ENCODE measurements around the gene CDC42EP1. TPM values are rescaled to one million over a fixed set of nuclear protein-coding genes. Genes with fewer than 3 reads are reported as not detected.

Gene CDC42EP1
- total RNA-seq, 1 donor from 2014 or later = 52.6 TPM

DNA sequence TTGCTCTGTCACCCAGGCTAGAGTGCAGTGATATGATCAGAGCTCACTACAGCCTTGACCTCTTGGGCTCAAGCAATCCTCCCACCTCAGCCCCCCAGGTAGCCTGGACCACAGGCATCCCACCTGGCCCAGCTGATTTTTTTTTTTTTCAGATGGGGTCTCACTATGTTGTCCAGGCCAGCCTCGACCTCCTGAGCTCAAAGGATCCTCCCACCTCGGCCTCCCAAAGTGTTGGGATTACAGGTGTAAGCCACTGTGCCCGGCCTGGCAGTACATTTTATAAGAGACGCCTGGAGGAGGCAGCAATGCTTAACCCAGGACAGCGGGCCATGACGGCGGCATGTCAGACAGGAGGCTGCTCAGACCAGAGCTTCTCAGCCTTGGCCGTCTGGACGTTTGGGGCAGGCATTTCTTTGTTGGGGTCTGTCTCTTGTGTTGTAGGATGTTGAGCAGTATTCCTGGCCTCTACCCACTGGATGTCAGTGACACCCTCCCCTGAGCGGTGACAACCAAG lies 15.3 kb downstream of the CDC42EP1 start:
- Mint-ChIP-seq H3K9me3 (ENCODE audit: low read depth) (no peaks in the 10 kb centered on the region), H3K4me1 (ENCODE audit: low read depth) (peaks cover 17% of the 10 kb centered on the region), H3K4me3 (ENCODE audit: low read depth) (no peak overlapping the region), H3K36me3 (ENCODE audit: insufficient read depth) (no peaks in the 10 kb centered on the region), H3K27ac (no peak overlapping the region), H3K27me3 (no peaks in the 10 kb centered on the region)
- no peak for TF ChIP-seq CTCF (IDR thresholded peaks at IDR 0.05; ENCODE audit: unreplicated experiment)
- DNase-seq (ENCODE audit: low spot score, unreplicated experiment) = no peak

DNA sequence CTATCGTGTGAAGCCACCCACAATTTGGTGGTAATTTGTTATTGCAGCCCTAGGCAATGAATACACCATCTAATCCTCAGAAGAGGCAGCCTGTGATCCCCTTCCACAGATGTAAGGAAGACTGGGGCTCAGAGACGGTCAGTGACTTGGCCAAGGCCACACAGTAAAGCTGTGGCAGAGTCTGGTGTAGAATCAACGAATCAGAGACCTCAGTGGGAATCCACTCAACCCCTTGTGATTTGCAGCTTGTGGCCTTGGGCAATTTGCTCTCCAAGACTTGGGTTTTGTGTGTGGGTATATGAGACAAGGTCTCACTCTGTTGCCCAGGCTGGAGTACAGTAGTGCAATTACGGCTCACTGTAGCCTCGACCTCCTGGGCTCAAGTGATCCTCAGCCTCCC lies 17.7 kb downstream of the CDC42EP1 start:
- H3K4me3 Mint-ChIP-seq (ENCODE audit: low read depth) = no peak overlapping the region
- no peaks in the 10 kb centered on the region for H3K9me3 Mint-ChIP-seq (ENCODE audit: low read depth)
- no peak for DNase-seq (ENCODE audit: low spot score, unreplicated experiment)
- peaks cover 8% of the 10 kb centered on the region for H3K4me1 Mint-ChIP-seq (ENCODE audit: low read depth)
- no peak for TF ChIP-seq CTCF (IDR thresholded peaks at IDR 0.05; ENCODE audit: unreplicated experiment)
- H3K27ac Mint-ChIP-seq = no peak overlapping the region
- no peaks in the 10 kb centered on the region for H3K27me3 Mint-ChIP-seq
- H3K36me3 Mint-ChIP-seq (ENCODE audit: insufficient read depth) = no peaks in the 10 kb centered on the region

- Mint-ChIP-seq H3K9me3 (ENCODE audit: low read depth) (no peaks in the 10 kb centered on the region), H3K36me3 (ENCODE audit: insufficient read depth) (no peaks in the 10 kb centered on the region), H3K27ac (no peak overlapping the region), H3K4me1 (ENCODE audit: low read depth) (peaks cover 8% of the 10 kb centered on the region), H3K4me3 (ENCODE audit: low read depth) (no peak overlapping the region), H3K27me3 (peaks cover 3% of the 10 kb centered on the region)
- no peak for TF ChIP-seq CTCF (IDR thresholded peaks at IDR 0.05; ENCODE audit: unreplicated experiment)
- DNase-seq (ENCODE audit: low spot score, unreplicated experiment) = no peak
These were observed 21.2 kb downstream of the CDC42EP1 start for GRCh38 chr22:37581504-37581903.

GRCh38 chr22:37582526-37582925 lies 22.2 kb downstream of the CDC42EP1 start:
- no peak for TF ChIP-seq CTCF (IDR thresholded peaks at IDR 0.05; ENCODE audit: unreplicated experiment)
- peaks cover 8% of the 10 kb centered on the region for H3K4me1 Mint-ChIP-seq (ENCODE audit: low read depth)
- H3K9me3 Mint-ChIP-seq (ENCODE audit: low read depth) = no peaks in the 10 kb centered on the region
- H3K27ac Mint-ChIP-seq = no peak overlapping the region
- H3K4me3 Mint-ChIP-seq (ENCODE audit: low read depth) = no peak overlapping the region
- DNase-seq (ENCODE audit: low spot score, unreplicated experiment) = no peak
- peaks cover 3% of the 10 kb centered on the region for H3K27me3 Mint-ChIP-seq
- no peaks in the 10 kb centered on the region for H3K36me3 Mint-ChIP-seq (ENCODE audit: insufficient read depth)

DNA sequence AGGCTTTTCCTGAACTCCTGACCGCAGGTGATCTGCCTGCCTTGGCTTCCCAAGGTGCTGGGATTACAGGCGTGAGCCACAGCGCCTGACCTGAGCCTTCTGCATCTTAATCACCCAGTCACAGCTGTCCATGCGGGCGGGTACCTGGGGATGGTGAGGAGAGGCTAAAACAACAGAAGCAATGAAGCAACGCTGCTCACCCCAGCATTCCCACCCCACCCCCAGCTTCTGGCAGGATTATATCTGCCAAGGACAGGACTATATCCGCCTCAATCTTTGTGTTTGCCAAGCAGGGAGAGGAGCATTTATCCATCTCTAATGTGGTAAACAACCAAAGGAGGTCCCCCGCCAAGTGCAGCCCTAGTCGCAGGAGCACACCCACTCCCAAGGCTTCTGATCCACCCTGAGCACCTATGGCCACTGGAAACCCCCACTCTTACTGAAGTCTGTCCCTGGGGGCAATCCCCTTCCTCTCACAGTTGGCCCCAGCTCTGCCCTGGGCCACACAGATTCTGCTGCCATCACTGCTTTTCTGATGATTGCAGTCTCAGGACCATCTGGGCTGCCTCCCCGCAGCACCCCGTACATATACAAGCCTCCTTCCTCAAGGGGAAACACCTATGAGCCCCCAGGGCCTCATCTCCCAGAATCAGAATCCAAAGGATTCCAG lies 28.4 kb downstream of the CDC42EP1 start:
- Mint-ChIP-seq H3K27me3 (peaks cover 3% of the 10 kb centered on the region), H3K4me3 (ENCODE audit: low read depth) (no peak overlapping the region), H3K9me3 (ENCODE audit: low read depth) (no peaks in the 10 kb centered on the region), H3K27ac (peak overlapping the region; percentile 71), H3K36me3 (ENCODE audit: insufficient read depth) (no peaks in the 10 kb centered on the region), H3K4me1 (ENCODE audit: low read depth) (peaks cover 21% of the 10 kb centered on the region)
- TF ChIP-seq CTCF (IDR thresholded peaks at IDR 0.05; ENCODE audit: unreplicated experiment) = no peak
- DNase-seq (ENCODE audit: low spot score, unreplicated experiment) = no peak

All from progenitor cell of endocrine pancreas (in vitro differentiated cells).